Activated CD8-positive, alpha-beta T cell treated with anti-CD3 and anti-CD28 coated beads for 36 hours (primary cell): Measurements from ENCODE around the gene GK2. TPM values are rescaled to one million over a fixed set of nuclear protein-coding genes. Genes with fewer than 3 reads are reported as not detected.

Experiments used
- ATAC-seq: fragments of 200-7000 bp; cut with Tn5 transposase; one replicate; pipeline ENCODE4 v1.10.0; 2021; ENCODE audit warnings: mild to moderate bottlenecking, moderate library complexity
- CTCF ChIA-PET: fragments of 350-600 bp; sonication (Branson Sonifier 250); formaldehyde crosslinking; loops from one replicate; lab custom pipeline; 2021; ENCODE audit warnings: antibody characterized with exemption; lab: Charles Lee
- POLR2A ChIA-PET: fragments of 350-600 bp; sonication (Branson Sonifier 250); formaldehyde crosslinking; loops from one replicate; lab custom pipeline; 2021; ENCODE audit warnings: antibody characterized with exemption; lab: Charles Lee
- DNase-seq: peaks from one replicate; pipeline ENCODE4 v3.0.0-alpha.2; 2020
- H3K27ac Mint-ChIP-seq: one replicate; pipeline ENCODE4 v1.8.0; 2021; ENCODE audit warnings: mild to moderate bottlenecking, mixed read lengths
- H3K27me3 Mint-ChIP-seq: one replicate; pipeline ENCODE4 v1.8.0; 2021; ENCODE audit warnings: mixed read lengths
- H3K36me3 Mint-ChIP-seq: one replicate; pipeline ENCODE4 v1.8.0; 2021; ENCODE audit warnings: low read depth, mixed read lengths
- H3K4me1 Mint-ChIP-seq: one replicate; pipeline ENCODE4 v1.8.0; 2021; ENCODE audit warnings: low read depth, mixed read lengths
- H3K4me3 Mint-ChIP-seq: one replicate; pipeline ENCODE4 v1.8.0; 2021; ENCODE audit warnings: mild to moderate bottlenecking, moderate library complexity, mixed read lengths
- H3K9me3 Mint-ChIP-seq: one replicate; pipeline ENCODE4 v1.8.0; 2021; ENCODE audit warnings: mixed read lengths
- intact Hi-C: fragments of 100-400 bp; cut with micrococcal nuclease; formaldehyde crosslinking; loops from one replicate; pipeline ENCODE4 v1.10.0; 2022
- total RNA-seq, 2 experiments: library from RNA; stranded (reverse); gene quantifications; one replicate each; pipeline ENCODE4 v1.2.3, GENCODE V29; 2021
- TF ChIP-seq, protein P1 (sequence below): fragments of 200-600 bp; IDR thresholded peaks from one replicate; pipeline ENCODE4 v1.8.0; 2022; ENCODE audit warnings: antibody characterized with exemption, mild to moderate bottlenecking

Gene GK2
- total RNA-seq: not detected

DNA sequence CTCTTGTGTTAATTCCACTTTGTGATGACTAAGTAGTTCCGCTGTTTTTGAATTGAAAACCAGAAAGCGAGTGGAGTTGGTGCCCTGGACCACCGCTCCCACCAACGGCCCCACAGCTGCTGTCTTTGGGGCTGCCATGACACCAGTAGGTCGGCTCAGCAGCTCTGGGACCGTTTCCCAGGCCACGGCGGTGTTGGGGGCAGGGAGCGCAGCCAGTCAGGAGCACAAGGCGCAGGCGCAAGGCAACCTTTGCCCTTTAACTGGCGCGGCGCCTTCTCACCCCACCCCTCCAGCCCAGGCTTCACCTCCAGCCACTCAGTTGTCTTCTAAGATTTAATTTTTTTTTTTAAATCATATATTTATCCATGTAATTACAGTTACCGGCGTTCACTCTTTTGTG lies at the start of gene GK2:
Gene GK2, minus strand, starts transcription at position 166 of the 400 bp plus-strand sequence. Its CDS starts 28 bp downstream, at position 138.
- intact Hi-C loops: no loop called here
- Mint-ChIP-seq H3K27ac (no peak within 1 kb of the TSS), H3K4me1 (no peaks in the 10 kb centered on the region), H3K27me3 (no peaks in the 10 kb centered on the region), H3K4me3 (no peak within 1 kb of the TSS), H3K9me3 (no peaks in the 10 kb centered on the region), H3K36me3 (no peaks in the 10 kb centered on the region)
- ChIA-PET POLR2A (no interaction called here), CTCF (no interaction called here)
- TF ChIP-seq, protein P1, sequence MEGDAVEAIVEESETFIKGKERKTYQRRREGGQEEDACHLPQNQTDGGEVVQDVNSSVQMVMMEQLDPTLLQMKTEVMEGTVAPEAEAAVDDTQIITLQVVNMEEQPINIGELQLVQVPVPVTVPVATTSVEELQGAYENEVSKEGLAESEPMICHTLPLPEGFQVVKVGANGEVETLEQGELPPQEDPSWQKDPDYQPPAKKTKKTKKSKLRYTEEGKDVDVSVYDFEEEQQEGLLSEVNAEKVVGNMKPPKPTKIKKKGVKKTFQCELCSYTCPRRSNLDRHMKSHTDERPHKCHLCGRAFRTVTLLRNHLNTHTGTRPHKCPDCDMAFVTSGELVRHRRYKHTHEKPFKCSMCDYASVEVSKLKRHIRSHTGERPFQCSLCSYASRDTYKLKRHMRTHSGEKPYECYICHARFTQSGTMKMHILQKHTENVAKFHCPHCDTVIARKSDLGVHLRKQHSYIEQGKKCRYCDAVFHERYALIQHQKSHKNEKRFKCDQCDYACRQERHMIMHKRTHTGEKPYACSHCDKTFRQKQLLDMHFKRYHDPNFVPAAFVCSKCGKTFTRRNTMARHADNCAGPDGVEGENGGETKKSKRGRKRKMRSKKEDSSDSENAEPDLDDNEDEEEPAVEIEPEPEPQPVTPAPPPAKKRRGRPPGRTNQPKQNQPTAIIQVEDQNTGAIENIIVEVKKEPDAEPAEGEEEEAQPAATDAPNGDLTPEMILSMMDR: no peak
- ATAC-seq (no peak), DNase-seq (no peak)

DNA sequence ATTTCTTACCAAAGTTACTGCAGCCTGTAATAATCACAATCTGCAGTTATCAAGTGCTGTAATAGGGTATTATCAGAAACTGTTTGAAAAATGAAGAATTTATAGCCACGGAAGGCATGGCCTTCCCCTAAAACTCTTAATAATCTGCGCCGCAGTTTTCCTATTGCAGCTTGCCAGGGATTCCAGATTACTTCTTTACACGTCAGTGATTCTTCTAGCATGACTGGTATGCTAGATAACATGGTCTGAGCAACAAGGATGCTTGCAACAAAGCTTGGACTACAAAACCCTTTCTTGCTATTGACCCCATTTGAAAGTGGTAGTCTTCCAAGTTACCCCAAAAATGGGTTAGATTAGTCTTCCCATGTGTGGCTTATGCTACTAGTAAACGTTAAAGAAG lies 47.2 kb upstream of the GK2 start:
- ATAC-seq (no peak), DNase-seq (no peak)
- ChIA-PET POLR2A (no interaction called here), CTCF (no interaction called here)
- TF ChIP-seq, protein P1: no peak
- Mint-ChIP-seq H3K27me3 (no peaks in the 10 kb centered on the region), H3K9me3 (no peaks in the 10 kb centered on the region), H3K36me3 (no peaks in the 10 kb centered on the region), H3K4me1 (no peaks in the 10 kb centered on the region), H3K4me3 (no peak overlapping the region), H3K27ac (no peak overlapping the region)
- intact Hi-C loops: no loop called here

DNA sequence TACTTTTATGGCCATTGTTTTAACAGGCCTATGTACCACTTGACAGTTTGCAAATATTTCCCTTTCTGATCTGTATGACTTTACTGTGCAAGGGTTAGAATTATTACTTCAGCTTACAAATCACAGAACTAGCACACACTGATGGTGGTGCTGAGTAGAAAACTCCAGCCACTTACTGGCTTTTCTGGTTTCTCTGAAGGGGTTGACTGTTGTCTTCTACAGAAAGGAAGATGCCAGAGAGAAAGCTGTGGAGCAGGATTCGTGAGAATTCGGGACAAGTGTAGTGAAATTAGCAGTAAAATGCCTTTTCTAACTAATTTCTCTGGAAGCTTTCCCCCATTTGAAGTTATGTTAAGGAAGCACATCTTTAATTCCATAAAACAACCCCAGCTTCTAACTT lies 46.6 kb upstream of the GK2 start:
- intact Hi-C loops: no loop called here
- TF ChIP-seq, protein P1: no peak
- ATAC-seq (no peak), DNase-seq (no peak)
- Mint-ChIP-seq H3K4me3 (no peak overlapping the region), H3K9me3 (no peaks in the 10 kb centered on the region), H3K4me1 (no peaks in the 10 kb centered on the region), H3K27ac (no peak overlapping the region), H3K36me3 (no peaks in the 10 kb centered on the region), H3K27me3 (no peaks in the 10 kb centered on the region)
- ChIA-PET CTCF (no interaction called here), POLR2A (no interaction called here)

DNA sequence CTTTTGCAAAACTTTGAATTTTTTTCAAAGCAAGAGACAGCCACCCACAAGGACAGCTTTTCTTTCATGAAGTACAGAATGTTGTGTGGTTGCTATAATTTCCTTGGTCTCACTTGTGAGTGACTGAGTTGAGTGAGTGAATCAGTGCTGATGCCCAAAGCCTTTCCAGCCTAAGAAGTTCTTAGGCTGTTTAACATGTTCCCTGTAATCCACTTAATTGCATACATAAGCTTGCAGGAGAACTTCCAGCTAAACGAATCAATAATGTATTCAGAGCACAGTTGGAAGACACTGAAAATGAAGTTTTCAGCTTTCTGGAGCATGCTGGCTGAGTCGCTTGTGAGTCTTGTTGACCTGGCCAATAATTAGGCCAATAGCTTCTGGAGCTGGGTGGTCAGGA lies 42.0 kb upstream of the GK2 start:
- no peaks in the 10 kb centered on the region for H3K27me3 Mint-ChIP-seq
- H3K36me3 Mint-ChIP-seq: no peaks in the 10 kb centered on the region
- CTCF ChIA-PET: no interaction called here
- no peaks in the 10 kb centered on the region for H3K9me3 Mint-ChIP-seq
- ATAC-seq (no peak), DNase-seq (no peak)
- TF ChIP-seq, protein P1: no peak
- H3K27ac Mint-ChIP-seq: no peak overlapping the region
- H3K4me1 Mint-ChIP-seq: no peaks in the 10 kb centered on the region
- intact Hi-C loops: no loop called here
- POLR2A ChIA-PET: no interaction called here
- no peak overlapping the region for H3K4me3 Mint-ChIP-seq

DNA sequence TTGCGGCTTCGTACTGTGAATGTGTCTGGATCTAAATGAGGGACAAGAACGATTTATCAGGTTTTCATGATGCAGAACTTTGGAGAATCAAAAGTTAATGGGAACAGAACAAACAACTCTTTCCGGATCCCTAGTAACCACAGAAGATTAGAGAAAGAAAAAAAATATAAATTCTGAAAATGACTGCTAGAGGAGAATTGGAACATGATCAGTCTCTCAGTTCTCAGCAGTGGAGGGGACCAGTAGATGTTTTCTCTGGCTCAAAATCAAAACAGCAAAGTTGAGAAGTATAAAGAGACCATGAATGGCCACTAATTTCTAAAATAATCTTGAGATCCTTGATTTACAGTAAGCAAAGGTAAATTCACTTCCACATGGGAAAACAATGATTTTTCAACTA lies 38.1 kb upstream of the GK2 start:
- Mint-ChIP-seq H3K27me3 (no peaks in the 10 kb centered on the region), H3K36me3 (no peaks in the 10 kb centered on the region), H3K9me3 (no peaks in the 10 kb centered on the region), H3K4me3 (no peak overlapping the region), H3K4me1 (no peaks in the 10 kb centered on the region), H3K27ac (no peak overlapping the region)
- TF ChIP-seq, protein P1: no peak
- DNase-seq: no peak
- intact Hi-C loops: no loop called here
- POLR2A ChIA-PET: no interaction called here
- CTCF ChIA-PET: no interaction called here
- no peak for ATAC-seq
